Measurements from ENCODE around the gene PCDHGA8.
A peak's percentile ranks its signal among the peaks of the same experiment; 100 is the strongest.
"Not testable (repeated sequence)": the region's sequence is repeated elsewhere in the genome, so short reads cannot be mapped to it uniquely, and the experiment has no call there.

The PCDHGA8 gene

DNA sequence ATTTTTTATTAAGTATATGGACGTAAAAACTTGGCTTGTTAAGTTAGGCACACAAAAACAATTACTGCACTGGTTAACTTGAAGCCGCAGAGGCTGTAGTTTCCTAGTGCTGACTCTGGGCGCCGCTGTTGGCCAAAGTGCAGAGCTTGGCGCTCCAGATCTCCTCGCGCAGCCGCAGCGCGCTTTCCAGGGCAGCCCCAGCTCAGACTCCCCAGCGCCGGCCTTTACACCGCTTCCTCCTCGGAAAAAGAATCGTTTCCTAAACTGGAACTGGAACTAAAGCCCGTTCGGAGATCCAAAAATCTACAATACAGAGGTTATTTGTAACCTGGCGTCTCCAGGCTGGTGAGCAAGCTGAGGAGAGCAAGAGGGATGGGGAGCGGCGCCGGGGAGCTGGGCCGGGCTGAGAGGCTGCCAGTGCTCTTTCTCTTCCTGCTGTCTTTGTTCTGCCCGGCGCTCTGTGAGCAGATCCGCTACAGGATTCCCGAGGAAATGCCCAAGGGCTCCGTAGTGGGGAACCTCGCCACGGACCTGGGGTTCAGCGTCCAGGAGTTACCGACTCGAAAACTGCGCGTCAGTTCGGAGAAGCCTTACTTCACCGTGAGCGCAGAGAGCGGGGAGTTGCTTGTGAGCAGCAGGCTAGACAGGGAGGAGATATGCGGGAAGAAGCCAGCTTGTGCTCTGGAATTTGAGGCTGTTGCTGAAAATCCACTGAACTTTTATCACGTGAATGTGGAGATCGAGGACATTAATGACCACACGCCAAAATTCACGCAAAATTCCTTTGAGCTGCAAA is 5.5 kb downstream of the PCDHGA8 start, which contains the start of gene PCDHGB5:
PCDHGB5 (plus strand) TSS at position 192 of the 796 bp plus-strand sequence; CDS start at position 373, 181 bp downstream.
- not testable (repeated sequence) for H2BK120ac ChIP-seq (ENCODE audit: low read depth, low read length); H4K91ac ChIP-seq (ENCODE audit: low read length); H3K27me3 ChIP-seq (ENCODE audit: control insufficient read depth in 1 of 2, insufficient read depth in 1 of 2, low read length in 2 of 2); H2BK15ac ChIP-seq (ENCODE audit: low read depth, poor library complexity, severe bottlenecking); H3K4me1 ChIP-seq (ENCODE audit: control insufficient read depth, insufficient read depth, low read depth, low read length); H2BK12ac ChIP-seq (ENCODE audit: low read length in 2 of 2); H3K14ac ChIP-seq (ENCODE audit: low read length in 2 of 2); H3K18ac ChIP-seq (ENCODE audit: low read depth in 1 of 2, low read length in 2 of 2); H3K4ac ChIP-seq (ENCODE audit: low read depth in 1 of 2, low read length in 2 of 2); H3K27ac ChIP-seq (ENCODE audit: low read length, poor library complexity, severe bottlenecking); H2BK5ac ChIP-seq (ENCODE audit: low read depth, low read length, poor library complexity, severe bottlenecking); H4K8ac ChIP-seq (ENCODE audit: low read length); H3K4me2 ChIP-seq (ENCODE audit: low read length, poor library complexity, severe bottlenecking); DNase-seq; H2AFZ ChIP-seq (ENCODE audit: low read depth, low read length); H3K23ac ChIP-seq (ENCODE audit: low read length in 2 of 2); H2AK5ac ChIP-seq (ENCODE audit: low read length, severe bottlenecking)
- Histone ChIP-seq H3K4me3 (ENCODE audit: insufficient read depth in 1 of 2, low read depth in 1 of 2, low read length in 2 of 2) (peak within 1 kb of the TSS in 1 of 2 experiments; percentile 70), H3K9ac (ENCODE audit: low read length) (peak within 1 kb of the TSS; percentile 65), H3K36me3 (ENCODE audit: control insufficient read depth in 1 of 2, insufficient read depth in 2 of 2, low read depth in 1 of 2, low read length in 2 of 2) (peaks cover 0 to 34% of the 10 kb centered on the region in 2 experiments), H3K9me3 (ENCODE audit: control insufficient read depth, low read length) (peaks cover 61% of the 10 kb centered on the region), H3K79me1 (replicated peaks; ENCODE audit: low read length, poor library complexity, severe bottlenecking) (peaks cover 21% of the 10 kb centered on the region)
- WGBS: 90% methylated on average over 13 of the region's 43 CpGs

- Histone ChIP-seq H3K4me2 (ENCODE audit: low read length, poor library complexity, severe bottlenecking) (no peak overlapping the region), H3K14ac (ENCODE audit: low read length in 2 of 2) (no peak overlapping the region), H2AFZ (ENCODE audit: low read depth, low read length) (no peak overlapping the region), H3K4me3 (ENCODE audit: insufficient read depth in 1 of 2, low read depth in 1 of 2, low read length in 2 of 2) (peak overlapping the region in 1 of 2 experiments; percentile 70), H4K91ac (ENCODE audit: low read length) (no peak overlapping the region), H3K36me3 (ENCODE audit: control insufficient read depth in 1 of 2, insufficient read depth in 2 of 2, low read depth in 1 of 2, low read length in 2 of 2) (peaks cover 0 to 34% of the 10 kb centered on the region in 2 experiments), H3K23ac (ENCODE audit: low read length in 2 of 2) (no peak overlapping the region), H3K9ac (ENCODE audit: low read length) (no peak overlapping the region), H3K18ac (ENCODE audit: low read depth in 1 of 2, low read length in 2 of 2) (no peak overlapping the region), H3K9me3 (ENCODE audit: control insufficient read depth, low read length) (peaks cover 60% of the 10 kb centered on the region), H3K79me1 (replicated peaks; ENCODE audit: low read length, poor library complexity, severe bottlenecking) (peaks cover 18% of the 10 kb centered on the region), H3K4me1 (ENCODE audit: control insufficient read depth, insufficient read depth, low read depth, low read length) (no peaks in the 10 kb centered on the region), H3K4ac (ENCODE audit: low read depth in 1 of 2, low read length in 2 of 2) (no peak overlapping the region), H2BK120ac (ENCODE audit: low read depth, low read length) (no peak overlapping the region), H4K8ac (ENCODE audit: low read length) (no peak overlapping the region), H3K27me3 (ENCODE audit: control insufficient read depth in 1 of 2, insufficient read depth in 1 of 2, low read length in 2 of 2) (no peaks in the 10 kb centered on the region), H2BK5ac (ENCODE audit: low read depth, low read length, poor library complexity, severe bottlenecking) (no peak overlapping the region), H2BK12ac (ENCODE audit: low read length in 2 of 2) (no peak overlapping the region), H2AK5ac (ENCODE audit: low read length, severe bottlenecking) (no peak overlapping the region), H2BK15ac (ENCODE audit: low read depth, poor library complexity, severe bottlenecking) (no peak overlapping the region), H3K27ac (ENCODE audit: low read length, poor library complexity, severe bottlenecking) (no peak overlapping the region)
- DNase-seq: no peak
- WGBS: 95% methylated on average over 15 of the region's 15 CpGs
These were observed 6.2 kb downstream of the PCDHGA8 start for GRCh38 chr5:141398608-141399007.

GRCh38 chr5:141399555-141400258 is 7.3 kb downstream of the PCDHGA8 start:
- Histone ChIP-seq H3K4me3 (ENCODE audit: insufficient read depth in 1 of 2, low read depth in 1 of 2, low read length in 2 of 2) (peak overlapping the region; percentile 4 to 70), H2BK120ac (ENCODE audit: low read depth, low read length) (no peak overlapping the region), H2BK5ac (ENCODE audit: low read depth, low read length, poor library complexity, severe bottlenecking) (no peak overlapping the region), H3K36me3 (ENCODE audit: control insufficient read depth in 1 of 2, insufficient read depth in 2 of 2, low read depth in 1 of 2, low read length in 2 of 2) (peaks cover 0 to 26% of the 10 kb centered on the region in 2 experiments), H3K14ac (ENCODE audit: low read length in 2 of 2) (no peak overlapping the region), H3K9me3 (ENCODE audit: control insufficient read depth, low read length) (peaks cover 60% of the 10 kb centered on the region), H4K8ac (ENCODE audit: low read length) (no peak overlapping the region), H2AFZ (ENCODE audit: low read depth, low read length) (no peak overlapping the region), H3K23ac (ENCODE audit: low read length in 2 of 2) (no peak overlapping the region), H2AK5ac (ENCODE audit: low read length, severe bottlenecking) (no peak overlapping the region), H3K9ac (ENCODE audit: low read length) (no peak overlapping the region), H3K4me2 (ENCODE audit: low read length, poor library complexity, severe bottlenecking) (no peak overlapping the region), H2BK15ac (ENCODE audit: low read depth, poor library complexity, severe bottlenecking) (no peak overlapping the region), H3K4me1 (ENCODE audit: control insufficient read depth, insufficient read depth, low read depth, low read length) (no peaks in the 10 kb centered on the region), H3K4ac (ENCODE audit: low read depth in 1 of 2, low read length in 2 of 2) (no peak overlapping the region), H3K79me1 (replicated peaks; ENCODE audit: low read length, poor library complexity, severe bottlenecking) (peaks cover 15% of the 10 kb centered on the region), H3K18ac (ENCODE audit: low read depth in 1 of 2, low read length in 2 of 2) (no peak overlapping the region), H2BK12ac (ENCODE audit: low read length in 2 of 2) (no peak overlapping the region), H3K27ac (ENCODE audit: low read length, poor library complexity, severe bottlenecking) (no peak overlapping the region), H3K27me3 (ENCODE audit: control insufficient read depth in 1 of 2, insufficient read depth in 1 of 2, low read length in 2 of 2) (no peaks in the 10 kb centered on the region), H4K91ac (ENCODE audit: low read length) (no peak overlapping the region)
- 96% methylated on average over 61 of the region's 61 CpGs for WGBS
- no peak for DNase-seq

DNA sequence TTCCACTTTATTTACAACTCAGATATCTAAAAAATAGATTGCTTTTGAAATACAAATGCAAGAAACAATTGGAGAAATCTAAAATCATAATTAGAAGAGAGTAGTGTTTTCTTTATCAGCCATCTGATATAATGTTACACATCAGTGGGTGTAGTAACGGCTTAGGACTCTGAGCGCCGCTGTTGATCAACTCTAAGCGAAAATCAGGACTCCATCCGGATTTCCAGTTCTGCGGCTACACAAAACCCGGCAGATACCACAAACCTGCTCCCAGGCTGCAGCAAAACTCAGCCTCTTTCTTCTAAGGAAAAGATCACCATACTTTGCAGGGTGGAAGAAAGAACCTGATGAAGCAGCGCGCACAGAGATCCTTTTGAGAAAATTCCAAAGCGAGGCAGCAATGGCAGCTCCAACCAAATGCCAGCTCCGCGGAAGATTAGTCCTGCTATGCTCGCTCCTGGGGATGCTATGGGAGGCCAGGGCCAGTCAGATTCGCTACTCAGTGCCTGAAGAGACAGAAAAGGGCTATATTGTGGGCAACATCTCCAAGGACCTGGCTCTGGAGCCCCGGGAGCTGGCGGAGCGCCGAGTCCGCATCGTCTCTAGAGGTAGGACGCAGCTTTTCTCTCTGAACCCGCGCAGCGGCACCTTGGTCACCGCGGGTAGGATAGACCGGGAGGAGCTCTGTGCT is 10.3 kb downstream of the PCDHGA8 start, which contains the start of gene PCDHGA9:
PCDHGA9 (plus strand) TSS at position 226 of the 691 bp plus-strand sequence; CDS start at position 401, 175 bp downstream.
- Histone ChIP-seq H3K4me1 (ENCODE audit: control insufficient read depth, insufficient read depth, low read depth, low read length) (no peaks in the 10 kb centered on the region), H3K79me1 (replicated peaks; ENCODE audit: low read length, poor library complexity, severe bottlenecking) (peaks cover 13% of the 10 kb centered on the region), H4K8ac (ENCODE audit: low read length) (no peak within 1 kb of the TSS), H2BK5ac (ENCODE audit: low read depth, low read length, poor library complexity, severe bottlenecking) (no peak within 1 kb of the TSS), H2BK120ac (ENCODE audit: low read depth, low read length) (no peak within 1 kb of the TSS), H4K91ac (ENCODE audit: low read length) (no peak within 1 kb of the TSS), H2AK5ac (ENCODE audit: low read length, severe bottlenecking) (no peak within 1 kb of the TSS), H2AFZ (ENCODE audit: low read depth, low read length) (no peak within 1 kb of the TSS), H3K4me3 (ENCODE audit: insufficient read depth in 1 of 2, low read depth in 1 of 2, low read length in 2 of 2) (peak within 1 kb of the TSS in 1 of 2 experiments; percentile 75), H3K9me3 (ENCODE audit: control insufficient read depth, low read length) (peaks cover 54% of the 10 kb centered on the region), H3K23ac (ENCODE audit: low read length in 2 of 2) (no peak within 1 kb of the TSS), H3K27ac (ENCODE audit: low read length, poor library complexity, severe bottlenecking) (no peak within 1 kb of the TSS), H3K14ac (ENCODE audit: low read length in 2 of 2) (no peak within 1 kb of the TSS), H3K4ac (ENCODE audit: low read depth in 1 of 2, low read length in 2 of 2) (no peak within 1 kb of the TSS), H3K27me3 (ENCODE audit: control insufficient read depth in 1 of 2, insufficient read depth in 1 of 2, low read length in 2 of 2) (no peaks in the 10 kb centered on the region), H3K4me2 (ENCODE audit: low read length, poor library complexity, severe bottlenecking) (no peak within 1 kb of the TSS), H3K18ac (ENCODE audit: low read depth in 1 of 2, low read length in 2 of 2) (no peak within 1 kb of the TSS), H3K9ac (ENCODE audit: low read length) (peak within 1 kb of the TSS; percentile 53), H3K36me3 (ENCODE audit: control insufficient read depth in 1 of 2, insufficient read depth in 2 of 2, low read depth in 1 of 2, low read length in 2 of 2) (peaks cover 0 to 24% of the 10 kb centered on the region in 2 experiments), H2BK12ac (ENCODE audit: low read length in 2 of 2) (no peak within 1 kb of the TSS), H2BK15ac (ENCODE audit: low read depth, poor library complexity, severe bottlenecking) (no peak within 1 kb of the TSS)
- DNase-seq: no peak
- WGBS: 93% methylated on average over 27 of the region's 27 CpGs

Data from mesenchymal stem cell (in vitro differentiated cells and primary cell).